CD4-positive, CD25-positive, alpha-beta regulatory T cell (primary cell): ENCODE results near the gene VIT. TPM values are rescaled to one million over a fixed set of nuclear protein-coding genes. Genes with fewer than 3 reads are reported as not detected.

ENCODE experiments used
- ATAC-seq, 2 donors: fragments of 150-1000 bp; cut with Tn5 transposase; one replicate each; pipeline ENCODE4 v1.10.0; 2021; ENCODE audit warnings: low read depth in 2 of 2, moderate number of reproducible peaks in 2 of 2, moderate library complexity in 1 of 2
- DNase-seq, 3 donors: peaks; one replicate each; pipeline versions ENCODE4 v3.0.0 to v3.0.0-alpha.2; 2012 to 2022; ENCODE audit warnings: mixed read lengths in 1 of 3
- H3K27ac ChIP-seq: one replicate; pipeline ENCODE4 v1.7.0; 2013; ENCODE audit warnings: mild to moderate bottlenecking, low read length; ENCODE audit not compliant: insufficient read depth, poor library complexity, severe bottlenecking
- H3K27me3 ChIP-seq: one replicate; pipeline ENCODE4 v1.7.0; 2013; ENCODE audit warnings: low read length; ENCODE audit not compliant: control insufficient read depth, insufficient read depth
- H3K36me3 ChIP-seq: one replicate; pipeline ENCODE4 v1.7.0; 2013; ENCODE audit warnings: mild to moderate bottlenecking, low read length, moderate library complexity; ENCODE audit not compliant: control insufficient read depth, insufficient read depth
- H3K4me1 ChIP-seq: 2 replicates; pipeline ENCODE4 v1.7.0; 2013; ENCODE audit warnings: mild to moderate bottlenecking, low read length; ENCODE audit not compliant: insufficient read depth, control insufficient read depth, poor library complexity, severe bottlenecking
- H3K4me3 ChIP-seq: one replicate; pipeline ENCODE4 v1.7.0; 2013; ENCODE audit warnings: low read depth, mild to moderate bottlenecking, low read length, moderate library complexity
- H3K9me3 ChIP-seq, 2 experiments: 1 replicate in 1 of 2; 2 replicates in 1 of 2; pipeline ENCODE4 v1.7.0; 2013; ENCODE audit warnings: low read length in 2 of 2, mild to moderate bottlenecking in 1 of 2, moderate library complexity in 1 of 2; ENCODE audit not compliant: control insufficient read depth in 2 of 2
- H3K27ac Mint-ChIP-seq, 3 donors: one replicate each; pipeline ENCODE4 v1.8.0; 2020 to 2022; ENCODE audit warnings: mild to moderate bottlenecking in 3 of 3, mixed read lengths in 3 of 3, moderate library complexity in 2 of 3
- H3K27me3 Mint-ChIP-seq: one replicate; pipeline ENCODE4 v1.8.0; 2022; ENCODE audit warnings: mild to moderate bottlenecking, mixed read lengths
- H3K36me3 Mint-ChIP-seq: one replicate; pipeline ENCODE4 v1.8.0; 2020; ENCODE audit warnings: mixed read lengths
- H3K4me1 Mint-ChIP-seq, 4 donors: one replicate each; pipeline ENCODE4 v1.8.0; 2020 to 2022; ENCODE audit warnings: mixed read lengths in 4 of 4, mild to moderate bottlenecking in 1 of 4
- H3K4me3 Mint-ChIP-seq, 4 donors: one replicate each; pipeline ENCODE4 v1.8.0; 2020 to 2022; ENCODE audit warnings: mild to moderate bottlenecking in 4 of 4, mixed read lengths in 4 of 4, moderate library complexity in 3 of 4
- H3K9me3 Mint-ChIP-seq, 7 donors: one replicate each; pipeline ENCODE4 v1.8.0; 2020 to 2022; ENCODE audit warnings: mixed read lengths in 7 of 7, mild to moderate bottlenecking in 3 of 7, moderate library complexity in 2 of 7
- polyA plus RNA-seq, 4 donors: library from polyadenylated mRNA; unstranded; fragments of 300-500 nt; fragmentation: Illumina TruSeq; gene quantifications; one replicate each; pipeline ENCODE4 v1.2.3, GENCODE V29; 2021
- total RNA-seq: library from RNA; stranded (reverse); gene quantifications from one replicate; pipeline ENCODE4 v1.2.3, GENCODE V29; 2022

Gene VIT
- total and polyA plus RNA-seq, 5 donors from 2014 or later = not detected

DNA sequence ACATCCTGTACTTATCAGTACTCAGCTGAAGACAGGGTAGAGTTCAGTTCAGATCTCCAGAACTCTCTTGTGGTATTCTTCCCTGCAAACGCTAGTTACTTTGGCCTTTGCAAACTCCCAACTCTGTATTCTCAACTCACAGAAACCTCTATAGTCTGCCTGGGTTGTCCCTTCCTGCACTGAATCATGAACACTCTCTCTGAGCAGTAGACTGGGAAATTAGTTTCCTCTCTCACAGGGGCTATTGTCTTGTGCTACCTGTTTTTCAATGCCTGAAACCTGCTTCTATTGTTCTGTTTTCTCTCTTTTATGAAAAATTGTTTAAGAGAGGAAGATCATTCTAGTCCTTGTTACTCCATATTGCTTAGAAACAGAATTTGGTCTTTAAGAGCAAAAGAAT is 134.7 kb downstream of the VIT start:
- Mint-ChIP-seq H3K4me1 (peaks cover 5 to 8% (median 6%) of the 10 kb centered on the region in 4 donors), H3K27me3 (peaks cover 20% of the 10 kb centered on the region), H3K9me3 (peaks cover 0 to 6% (median 0%) of the 10 kb centered on the region in 7 donors), H3K4me3 (no peak overlapping the region), H3K36me3 (peaks cover 2% of the 10 kb centered on the region), H3K27ac (no peak overlapping the region)
- DNase-seq (no peak), ATAC-seq (no peak)
- no peak overlapping the region for H3K4me3 ChIP-seq
- no peaks in the 10 kb centered on the region for H3K9me3 ChIP-seq
- H3K27me3 ChIP-seq = peaks cover 4% of the 10 kb centered on the region
- no peaks in the 10 kb centered on the region for H3K4me1 ChIP-seq
- no peaks in the 10 kb centered on the region for H3K36me3 ChIP-seq
- H3K27ac ChIP-seq = no peak overlapping the region

DNA sequence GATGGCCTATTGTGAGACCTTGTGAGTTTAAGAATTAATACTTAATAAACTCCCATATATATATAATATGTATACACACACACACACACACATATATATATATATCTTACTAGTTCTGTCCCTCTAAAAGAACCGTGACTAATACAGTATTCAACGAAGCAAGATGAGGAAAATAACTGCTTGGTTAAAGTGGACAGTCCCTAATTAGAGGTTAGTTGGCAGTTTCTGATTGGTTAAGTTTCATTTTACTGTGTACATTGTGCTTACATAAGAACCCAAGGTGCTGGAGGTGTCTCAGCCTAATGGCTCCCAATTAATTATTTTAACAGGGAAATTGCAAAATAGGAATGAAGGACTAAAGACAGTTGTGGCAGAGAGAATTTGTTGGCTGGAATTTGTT is 137.7 kb downstream of the VIT start:
- no peak overlapping the region for H3K27ac Mint-ChIP-seq
- Histone ChIP-seq H3K27me3 (peaks cover 4% of the 10 kb centered on the region), H3K4me1 (no peaks in the 10 kb centered on the region), H3K4me3 (no peak overlapping the region), H3K36me3 (no peaks in the 10 kb centered on the region), H3K9me3 (no peaks in the 10 kb centered on the region), H3K27ac (no peak overlapping the region)
- H3K9me3 Mint-ChIP-seq = peaks cover 0 to 6% (median 0%) of the 10 kb centered on the region in 7 donors
- H3K4me3 Mint-ChIP-seq = peak overlapping the region in 1 of 4 donors; percentile 10
- no peak for ATAC-seq
- H3K36me3 Mint-ChIP-seq = peaks cover 2% of the 10 kb centered on the region
- peaks cover 11% of the 10 kb centered on the region for H3K27me3 Mint-ChIP-seq
- H3K4me1 Mint-ChIP-seq = peaks cover 5 to 8% (median 6%) of the 10 kb centered on the region in 4 donors
- DNase-seq = no peak

GRCh38 chr2:36834731-36835524 is 138.4 kb downstream of the VIT start:
- Mint-ChIP-seq H3K27me3 (peaks cover 11% of the 10 kb centered on the region), H3K36me3 (peaks cover 2% of the 10 kb centered on the region), H3K27ac (no peak overlapping the region), H3K4me3 (peak overlapping the region in 1 of 4 donors; percentile 8), H3K9me3 (peaks cover 0 to 6% (median 0%) of the 10 kb centered on the region in 7 donors), H3K4me1 (peaks cover 5 to 8% (median 6%) of the 10 kb centered on the region in 4 donors)
- no peaks in the 10 kb centered on the region for H3K36me3 ChIP-seq
- no peak overlapping the region for H3K27ac ChIP-seq
- DNase-seq (peak in 1 of 3 donors; percentile 15), ATAC-seq (no peak)
- H3K4me3 ChIP-seq = no peak overlapping the region
- H3K4me1 ChIP-seq = no peaks in the 10 kb centered on the region
- H3K27me3 ChIP-seq = peaks cover 4% of the 10 kb centered on the region
- no peaks in the 10 kb centered on the region for H3K9me3 ChIP-seq

DNA sequence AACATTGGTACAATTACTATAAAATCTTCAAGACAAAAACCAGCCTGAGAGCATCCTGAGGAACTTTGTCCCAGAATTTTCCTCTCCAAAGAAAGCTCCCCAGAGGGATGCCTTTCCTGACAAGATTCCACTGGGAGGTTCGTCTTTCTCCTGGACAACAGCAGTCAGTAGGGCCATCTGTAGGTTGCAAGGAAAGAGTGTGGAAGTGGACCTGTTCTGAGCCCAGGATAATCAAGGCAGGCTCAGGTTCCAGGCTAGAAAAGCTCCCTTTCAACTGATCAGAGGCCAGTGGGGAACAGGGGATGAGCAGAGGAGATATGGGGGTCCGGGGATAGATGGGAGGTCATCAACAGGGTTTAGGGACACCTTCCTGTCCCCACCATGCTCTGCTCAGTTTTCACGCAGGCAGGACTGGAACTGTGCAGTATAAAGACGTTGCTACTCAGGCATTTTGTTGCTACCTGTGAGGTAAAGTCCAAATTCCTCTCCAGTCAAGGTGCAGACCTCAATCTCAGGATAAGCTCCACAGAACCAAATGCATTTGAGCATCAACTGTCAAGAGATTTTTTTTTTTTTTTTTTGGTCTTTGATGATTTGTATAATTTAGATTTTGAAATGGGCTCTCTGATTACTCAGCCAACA is 143.6 kb downstream of the VIT start:
- Mint-ChIP-seq H3K27ac (peak overlapping the region in 2 of 3 donors; percentile 11 to 91), H3K36me3 (peaks cover 8% of the 10 kb centered on the region), H3K9me3 (no peaks in the 10 kb centered on the region), H3K4me1 (peaks cover 3 to 6% (median 4%) of the 10 kb centered on the region in 4 donors), H3K27me3 (no peaks in the 10 kb centered on the region), H3K4me3 (no peak overlapping the region)
- no peaks in the 10 kb centered on the region for H3K4me1 ChIP-seq
- H3K36me3 ChIP-seq = no peaks in the 10 kb centered on the region
- no peak overlapping the region for H3K4me3 ChIP-seq
- H3K9me3 ChIP-seq = no peaks in the 10 kb centered on the region
- no peaks in the 10 kb centered on the region for H3K27me3 ChIP-seq
- DNase-seq = no peak
- ATAC-seq = no peak
- no peak overlapping the region for H3K27ac ChIP-seq

GRCh38 chr2:36843838-36844237 is 147.3 kb downstream of the VIT start:
- no peaks in the 10 kb centered on the region for H3K9me3 ChIP-seq
- H3K36me3 ChIP-seq = peaks cover 15% of the 10 kb centered on the region
- H3K27ac Mint-ChIP-seq = no peak overlapping the region
- DNase-seq (no peak), ATAC-seq (no peak)
- H3K36me3 Mint-ChIP-seq = peaks cover 27% of the 10 kb centered on the region
- H3K4me1 ChIP-seq = no peaks in the 10 kb centered on the region
- H3K27me3 Mint-ChIP-seq = no peaks in the 10 kb centered on the region
- H3K27ac ChIP-seq = no peak overlapping the region
- H3K4me3 ChIP-seq = no peak overlapping the region
- H3K27me3 ChIP-seq = no peaks in the 10 kb centered on the region
- H3K9me3 Mint-ChIP-seq = no peaks in the 10 kb centered on the region
- H3K4me3 Mint-ChIP-seq = no peak overlapping the region
- peaks cover 0 to 2% (median 0%) of the 10 kb centered on the region in 4 donors for H3K4me1 Mint-ChIP-seq

DNA sequence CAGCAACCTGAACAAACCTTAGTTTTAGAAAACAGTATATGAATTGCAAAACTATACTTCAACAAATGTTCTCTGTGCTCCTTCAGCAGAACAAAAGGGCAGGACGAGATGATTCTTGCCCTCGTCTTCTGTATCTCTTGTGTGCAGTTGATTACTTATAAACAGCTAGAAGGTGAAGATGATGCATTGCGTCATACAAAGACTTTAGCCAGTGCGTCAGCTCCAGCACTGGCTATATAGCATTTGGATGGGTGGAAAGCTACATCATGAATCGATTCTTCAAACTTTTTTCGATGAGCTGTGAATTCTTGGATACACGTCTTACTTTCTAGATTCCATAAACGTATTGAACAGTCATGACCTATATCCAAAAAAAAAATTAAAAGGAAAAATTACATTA is 152.8 kb downstream of the VIT start:
- Histone ChIP-seq H3K27me3 (no peaks in the 10 kb centered on the region), H3K9me3 (no peaks in the 10 kb centered on the region), H3K36me3 (peaks cover 51% of the 10 kb centered on the region), H3K4me3 (no peak overlapping the region), H3K4me1 (no peaks in the 10 kb centered on the region), H3K27ac (no peak overlapping the region)
- peaks cover 54% of the 10 kb centered on the region for H3K36me3 Mint-ChIP-seq
- H3K27ac Mint-ChIP-seq = no peak overlapping the region
- H3K27me3 Mint-ChIP-seq = no peaks in the 10 kb centered on the region
- ATAC-seq (no peak), DNase-seq (no peak)
- H3K9me3 Mint-ChIP-seq = no peaks in the 10 kb centered on the region
- no peak overlapping the region for H3K4me3 Mint-ChIP-seq
- peaks cover 0 to 2% (median 0%) of the 10 kb centered on the region in 4 donors for H3K4me1 Mint-ChIP-seq

GRCh38 chr2:36854241-36854640 is 157.7 kb downstream of the VIT start:
- Mint-ChIP-seq H3K36me3 (peaks cover 64% of the 10 kb centered on the region), H3K4me3 (no peak overlapping the region)
- no peak for ATAC-seq

More at GRCh38 chr2:36854241-36854640, 157.7 kb downstream of the VIT start:
- H3K27me3 ChIP-seq = no peaks in the 10 kb centered on the region
- Mint-ChIP-seq H3K27me3 (no peaks in the 10 kb centered on the region), H3K27ac (peak overlapping the region in 1 of 3 donors; percentile 27), H3K4me1 (peaks cover 4 to 12% (median 6%) of the 10 kb centered on the region in 4 donors), H3K9me3 (no peaks in the 10 kb centered on the region)
- H3K9me3 ChIP-seq = no peaks in the 10 kb centered on the region
- H3K4me3 ChIP-seq = no peak overlapping the region
- DNase-seq = no peak
- H3K36me3 ChIP-seq = peaks cover 64% of the 10 kb centered on the region
- no peaks in the 10 kb centered on the region for H3K4me1 ChIP-seq
- no peak overlapping the region for H3K27ac ChIP-seq
